CD4-positive, alpha-beta memory T cell (primary cell): ENCODE data around the gene TMSB4X. TPM values are rescaled to one million over a fixed set of nuclear protein-coding genes. Genes with fewer than 3 reads are reported as not detected.
"Not testable (repeated sequence)": the region's sequence is repeated elsewhere in the genome, so short reads cannot be mapped to it uniquely, and the experiment has no call there.

Experiments used
- CTCF ChIA-PET: fragments of 350-600 bp; sonication (Branson Sonifier 250); formaldehyde crosslinking; loops from one replicate; lab custom pipeline; 2021; ENCODE audit warnings: inconsistent platforms; ENCODE audit not compliant: partially characterized antibody; lab: Charles Lee
- POLR2A ChIA-PET: fragments of 350-600 bp; sonication (Branson Sonifier 250); formaldehyde crosslinking; loops from one replicate; lab custom pipeline; 2021; ENCODE audit not compliant: partially characterized antibody; lab: Charles Lee
- DNase-seq, 5 donors: peaks; one replicate each; pipeline versions ENCODE4 v3.0.0 to v3.0.0-alpha.2; 2020 to 2022; ENCODE audit warnings: mixed read lengths in 1 of 5
- H3K27ac ChIP-seq: one replicate; pipeline ENCODE4 v1.7.0; 2013; ENCODE audit warnings: low read depth, low read length
- H3K27me3 ChIP-seq: 2 replicates; pipeline ENCODE4 v1.7.0; 2013; ENCODE audit warnings: mild to moderate bottlenecking, low read length, moderate library complexity; ENCODE audit not compliant: insufficient read depth
- H3K36me3 ChIP-seq: 2 replicates; pipeline ENCODE4 v1.7.0; 2013; ENCODE audit warnings: mild to moderate bottlenecking, low read length, moderate library complexity; ENCODE audit not compliant: insufficient read depth
- H3K4me1 ChIP-seq: 2 replicates; pipeline ENCODE4 v1.7.0; 2013; ENCODE audit warnings: mild to moderate bottlenecking, low read length, moderate library complexity; ENCODE audit not compliant: insufficient read depth
- H3K4me3 ChIP-seq, 2 donors: one replicate each; pipeline ENCODE4 v1.7.0; 2013; ENCODE audit warnings: low read length in 2 of 2, mild to moderate bottlenecking in 1 of 2
- H3K9me3 ChIP-seq, 2 donors: one replicate each; pipeline ENCODE4 v1.7.0; 2013; ENCODE audit warnings: low read length in 2 of 2, control low read depth in 1 of 2; ENCODE audit not compliant: control insufficient read depth in 1 of 2
- H3K27ac Mint-ChIP-seq, 7 donors: one replicate each; pipeline ENCODE4 v1.8.0; 2020 to 2021; ENCODE audit warnings: mixed read lengths in 7 of 7, mild to moderate bottlenecking in 6 of 7, inconsistent platforms in 3 of 7, moderate library complexity in 3 of 7
- H3K27me3 Mint-ChIP-seq, 2 donors: one replicate each; pipeline ENCODE4 v1.8.0; 2020 to 2021; ENCODE audit warnings: mixed read lengths in 2 of 2
- H3K36me3 Mint-ChIP-seq, 2 donors: one replicate each; pipeline ENCODE4 v1.8.0; 2020 to 2021; ENCODE audit warnings: mixed read lengths in 2 of 2, inconsistent platforms in 1 of 2, mild to moderate bottlenecking in 1 of 2
- H3K4me1 Mint-ChIP-seq, 4 donors: one replicate each; pipeline ENCODE4 v1.8.0; 2020 to 2021; ENCODE audit warnings: mixed read lengths in 4 of 4, mild to moderate bottlenecking in 1 of 4
- H3K4me3 Mint-ChIP-seq, 8 donors: one replicate each; pipeline ENCODE4 v1.8.0; 2020 to 2021; ENCODE audit warnings: mixed read lengths in 8 of 8, mild to moderate bottlenecking in 7 of 8, moderate library complexity in 6 of 8, inconsistent platforms in 3 of 8
- H3K9me3 Mint-ChIP-seq, 8 donors: one replicate each; pipeline ENCODE4 v1.8.0; 2020 to 2021; ENCODE audit warnings: mixed read lengths in 8 of 8, mild to moderate bottlenecking in 5 of 8, inconsistent platforms in 3 of 8, moderate library complexity in 1 of 8
- intact Hi-C: fragments of 100-400 bp; cut with micrococcal nuclease; formaldehyde crosslinking; loops from one replicate; pipeline ENCODE4 v1.15.1; 2023
- polyA plus RNA-seq, 2 donors: library from polyadenylated mRNA; unstranded; fragments of 300-500 nt; fragmentation: Illumina TruSeq; gene quantifications; one replicate each; pipeline ENCODE4 v1.2.3, GENCODE V29; 2021
- total RNA-seq, 2 experiments: library from RNA; stranded (reverse); gene quantifications; one replicate each; pipeline ENCODE4 v1.2.3, GENCODE V29; 2021

The TMSB4X gene
- total and polyA plus RNA-seq, 4 experiments from 2014 or later: 4,851 to 36,115 (median 16,529) TPM

- intact Hi-C loops, H3K4me3 Mint-ChIP-seq, H3K27ac Mint-ChIP-seq, H3K9me3 ChIP-seq, CTCF ChIA-PET, H3K4me3 ChIP-seq, H3K36me3 ChIP-seq, POLR2A ChIA-PET, H3K36me3 Mint-ChIP-seq, DNase-seq, H3K27ac ChIP-seq, H3K27me3 ChIP-seq, H3K9me3 Mint-ChIP-seq, H3K27me3 Mint-ChIP-seq: not testable (repeated sequence)
- H3K4me1 Mint-ChIP-seq: peaks cover 14 to 25% (median 20%) of the 10 kb centered on the region in 4 donors
- peaks cover 18% of the 10 kb centered on the region for H3K4me1 ChIP-seq
Measured at GRCh38 chrX:12943592-12943991, 31.3 kb upstream of the TMSB4X start.

DNA sequence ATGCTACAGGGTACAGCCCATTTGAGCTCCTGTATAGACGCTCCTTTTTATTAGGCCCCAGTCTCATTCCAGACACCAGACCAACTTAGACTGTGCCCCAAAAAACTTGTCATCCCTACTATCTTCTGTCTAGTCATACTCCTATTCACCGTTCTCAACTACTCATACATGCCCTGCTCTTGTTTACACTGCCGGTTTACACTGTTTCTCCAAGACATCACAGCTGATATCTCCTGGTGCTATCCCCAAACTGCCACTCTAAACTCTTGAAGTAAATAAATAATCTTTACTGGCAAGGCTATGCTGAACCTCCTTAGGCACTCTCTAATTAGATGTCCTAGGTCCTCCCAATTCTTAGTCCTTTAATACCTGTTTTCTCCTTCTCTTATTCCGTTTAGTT, 30.5 kb upstream of the TMSB4X start:
- H3K36me3 ChIP-seq, H3K9me3 Mint-ChIP-seq, H3K27me3 ChIP-seq, intact Hi-C loops, H3K4me3 Mint-ChIP-seq, H3K36me3 Mint-ChIP-seq, H3K27ac Mint-ChIP-seq, H3K27me3 Mint-ChIP-seq, H3K27ac ChIP-seq, DNase-seq, H3K4me3 ChIP-seq, H3K9me3 ChIP-seq: not testable (repeated sequence)
- ChIA-PET POLR2A (interaction anchor here (17.9 kb wide), 1 partner anchor 28 kb away, joined by 1441 read pairs; the partner anchor contains the start of gene TMSB4X), CTCF (interaction anchor here (3.5 to 7.3 kb wide), 2 partner anchors 152 to 546 kb away, joined by 161 to 210 read pairs; no protein-coding TSS in a partner anchor)
- peaks cover 27% of the 10 kb centered on the region for H3K4me1 ChIP-seq
- H3K4me1 Mint-ChIP-seq: peaks cover 21 to 33% (median 27%) of the 10 kb centered on the region in 4 donors

DNA sequence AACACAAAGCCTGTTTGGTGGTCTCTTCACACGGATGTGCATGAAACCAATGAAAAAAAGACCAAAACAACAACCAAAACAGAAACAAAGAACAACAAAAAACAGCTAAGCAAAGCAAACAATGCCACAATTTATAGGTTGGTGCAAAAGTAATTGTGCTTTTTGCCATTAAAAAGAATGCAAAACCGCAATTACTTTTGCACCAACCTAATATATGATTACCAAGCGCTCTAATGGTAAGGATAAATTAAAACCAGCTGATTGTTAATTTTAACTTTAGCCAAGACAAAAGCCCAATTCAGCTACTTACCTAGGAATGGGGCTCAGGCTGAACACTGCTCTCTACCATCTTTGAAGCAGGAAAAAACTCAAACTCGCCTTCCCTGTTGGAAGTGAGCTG, 29.4 kb upstream of the TMSB4X start:
- intact Hi-C loops: loop anchor here (5.0 kb wide), 3 partner anchors 397 to 1087 kb away; no protein-coding TSS in a partner anchor
- ChIA-PET POLR2A (interaction anchor here (1.7 to 17.9 kb wide), 4 partner anchors 27 to 543 kb away, joined by 9 to 1441 read pairs (median 160); partner anchors contain the start of gene TMSB4X), CTCF (interaction anchor here (0.7 to 7.3 kb wide), 15 partner anchors 26 to 545 kb away, joined by 3 to 210 read pairs (median 14); partner anchors contain the start of gene TMSB4X)
- Mint-ChIP-seq H3K36me3 (peaks cover 0 to 4% of the 10 kb centered on the region in 2 donors), H3K4me1 (peaks cover 29 to 44% (median 37%) of the 10 kb centered on the region in 4 donors), H3K27ac (no peak overlapping the region), H3K4me3 (no peak overlapping the region), H3K27me3 (no peaks in the 10 kb centered on the region), H3K9me3 (no peaks in the 10 kb centered on the region)
- peaks cover 35% of the 10 kb centered on the region for H3K4me1 ChIP-seq
- H3K4me3 ChIP-seq: no peak overlapping the region
- no peaks in the 10 kb centered on the region for H3K9me3 ChIP-seq
- H3K27me3 ChIP-seq: no peaks in the 10 kb centered on the region
- no peaks in the 10 kb centered on the region for H3K36me3 ChIP-seq
- no peak for DNase-seq
- H3K27ac ChIP-seq: no peak overlapping the region

DNA sequence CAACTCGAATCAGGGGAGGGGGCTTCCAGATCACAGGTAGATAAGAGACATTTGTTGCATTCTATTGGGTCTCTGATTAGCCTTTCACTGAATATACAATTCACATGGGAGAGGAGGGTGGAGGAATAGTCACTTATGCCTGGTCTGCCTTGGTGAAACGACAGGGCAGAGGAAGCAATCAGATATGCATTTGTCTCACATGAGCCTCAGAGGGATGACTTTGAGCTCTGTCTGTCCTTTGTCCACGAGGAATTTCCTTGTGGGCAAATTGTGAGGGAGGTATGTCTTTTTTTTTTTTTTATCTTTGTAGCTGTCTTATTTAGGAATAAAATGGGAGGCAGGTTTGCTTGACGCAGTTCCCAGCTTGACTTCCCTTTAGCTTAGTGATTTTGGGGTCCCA, 28.5 kb upstream of the TMSB4X start:
- no peak overlapping the region for H3K4me3 ChIP-seq
- Mint-ChIP-seq H3K36me3 (peaks cover 0 to 6% of the 10 kb centered on the region in 2 donors), H3K4me3 (peak overlapping the region in 1 of 8 donors; percentile 30), H3K4me1 (peaks cover 35 to 53% (median 46%) of the 10 kb centered on the region in 4 donors), H3K27ac (peak overlapping the region; percentile 91 to 99 (median 97)), H3K9me3 (no peaks in the 10 kb centered on the region), H3K27me3 (no peaks in the 10 kb centered on the region)
- CTCF ChIA-PET: interaction anchor here (0.8 to 7.3 kb wide), 50 partner anchors 8 to 1082 kb away, joined by 3 to 210 read pairs (median 5); partner anchors contain the start of genes OFD1, TMSB4X and TRAPPC2
- DNase-seq: no peak
- H3K27me3 ChIP-seq: no peaks in the 10 kb centered on the region
- peaks cover 43% of the 10 kb centered on the region for H3K4me1 ChIP-seq
- H3K9me3 ChIP-seq: no peaks in the 10 kb centered on the region
- H3K36me3 ChIP-seq: no peaks in the 10 kb centered on the region
- POLR2A ChIA-PET: interaction anchor here (0.5 to 17.9 kb wide), 22 partner anchors 11 to 1061 kb away, joined by 3 to 1441 read pairs (median 4); partner anchors contain the start of gene TMSB4X
- intact Hi-C loops: loop anchor here (1.0 to 5.0 kb wide), 5 partner anchors 80 to 1086 kb away; no protein-coding TSS in a partner anchor
- no peak overlapping the region for H3K27ac ChIP-seq

- peak overlapping the region; percentile 91 to 99 (median 97) for H3K27ac Mint-ChIP-seq
- H3K36me3 Mint-ChIP-seq: peaks cover 0 to 6% of the 10 kb centered on the region in 2 donors
- no peaks in the 10 kb centered on the region for H3K36me3 ChIP-seq
- H3K27me3 Mint-ChIP-seq: no peaks in the 10 kb centered on the region
- CTCF ChIA-PET: interaction anchor here (0.6 to 7.3 kb wide), 54 partner anchors 8 to 1082 kb away, joined by 3 to 210 read pairs (median 4); partner anchors contain the start of genes OFD1, TMSB4X and TRAPPC2
- intact Hi-C loops: loop anchor here (1.0 to 5.0 kb wide), 7 partner anchors 79 to 1085 kb away; no protein-coding TSS in a partner anchor
- no peaks in the 10 kb centered on the region for H3K9me3 ChIP-seq
- H3K4me3 ChIP-seq: no peak overlapping the region
- POLR2A ChIA-PET: interaction anchor here (0.6 to 17.9 kb wide), 22 partner anchors 9 to 546 kb away, joined by 3 to 1441 read pairs (median 4); partner anchors contain the start of gene TMSB4X
- H3K4me3 Mint-ChIP-seq: peak overlapping the region in 7 of 8 donors; percentile 41 to 76 (median 64)
- peaks cover 37 to 58% (median 50%) of the 10 kb centered on the region in 4 donors for H3K4me1 Mint-ChIP-seq
- no peaks in the 10 kb centered on the region for H3K9me3 Mint-ChIP-seq
- H3K27me3 ChIP-seq: no peaks in the 10 kb centered on the region
- peak overlapping the region; percentile 84 for H3K27ac ChIP-seq
- DNase-seq: peak; percentile 69 to 85 (median 79)
- peaks cover 49% of the 10 kb centered on the region for H3K4me1 ChIP-seq
Measured at GRCh38 chrX:12946838-12947544, 27.9 kb upstream of the TMSB4X start.

- H3K27ac ChIP-seq: peak overlapping the region; percentile 84
- H3K27me3 ChIP-seq: no peaks in the 10 kb centered on the region
- intact Hi-C loops: loop anchor here (1.0 to 5.0 kb wide), 5 partner anchors 105 to 1085 kb away; no protein-coding TSS in a partner anchor
- Mint-ChIP-seq H3K27ac (peak overlapping the region; percentile 96 to 99 (median 97)), H3K4me3 (peak overlapping the region in 6 of 8 donors; percentile 15 to 94 (median 66)), H3K36me3 (peaks cover 0 to 6% of the 10 kb centered on the region in 2 donors), H3K9me3 (no peaks in the 10 kb centered on the region), H3K4me1 (peaks cover 38 to 64% (median 53%) of the 10 kb centered on the region in 4 donors), H3K27me3 (no peaks in the 10 kb centered on the region)
- no peak for DNase-seq
- ChIA-PET CTCF (interaction anchor here (0.8 to 7.3 kb wide), 13 partner anchors 11 to 787 kb away, joined by 3 to 210 read pairs (median 13); partner anchors contain the start of genes OFD1, TMSB4X and TRAPPC2), POLR2A (interaction anchor here (0.9 to 17.9 kb wide), 9 partner anchors 8 to 541 kb away, joined by 3 to 1441 read pairs (median 8); partner anchors contain the start of gene TMSB4X)
- H3K4me3 ChIP-seq: no peak overlapping the region
- no peaks in the 10 kb centered on the region for H3K9me3 ChIP-seq
- H3K36me3 ChIP-seq: no peaks in the 10 kb centered on the region
- H3K4me1 ChIP-seq: peaks cover 56% of the 10 kb centered on the region
Measured at GRCh38 chrX:12947545-12948235, 27.2 kb upstream of the TMSB4X start.
